Measurements from ENCODE around the gene FRMD1.

The FRMD1 gene

GRCh38 chr6:168007592-168008338 is 71.2 kb downstream of the FRMD1 start:
- DNase-seq (ENCODE audit: extremely low read depth, insufficient read length) = no peak
- Histone ChIP-seq H3K4me3 (replicated peaks; ENCODE audit: low read depth, low read length) (no peak overlapping the region), H3K36me3 (ENCODE audit: control insufficient read depth, insufficient read depth, low read length) (no peaks in the 10 kb centered on the region), H3K27me3 (replicated peaks; ENCODE audit: control insufficient read depth, insufficient read depth, low read length) (no peaks in the 10 kb centered on the region)
- TF ChIP-seq, protein P1, sequence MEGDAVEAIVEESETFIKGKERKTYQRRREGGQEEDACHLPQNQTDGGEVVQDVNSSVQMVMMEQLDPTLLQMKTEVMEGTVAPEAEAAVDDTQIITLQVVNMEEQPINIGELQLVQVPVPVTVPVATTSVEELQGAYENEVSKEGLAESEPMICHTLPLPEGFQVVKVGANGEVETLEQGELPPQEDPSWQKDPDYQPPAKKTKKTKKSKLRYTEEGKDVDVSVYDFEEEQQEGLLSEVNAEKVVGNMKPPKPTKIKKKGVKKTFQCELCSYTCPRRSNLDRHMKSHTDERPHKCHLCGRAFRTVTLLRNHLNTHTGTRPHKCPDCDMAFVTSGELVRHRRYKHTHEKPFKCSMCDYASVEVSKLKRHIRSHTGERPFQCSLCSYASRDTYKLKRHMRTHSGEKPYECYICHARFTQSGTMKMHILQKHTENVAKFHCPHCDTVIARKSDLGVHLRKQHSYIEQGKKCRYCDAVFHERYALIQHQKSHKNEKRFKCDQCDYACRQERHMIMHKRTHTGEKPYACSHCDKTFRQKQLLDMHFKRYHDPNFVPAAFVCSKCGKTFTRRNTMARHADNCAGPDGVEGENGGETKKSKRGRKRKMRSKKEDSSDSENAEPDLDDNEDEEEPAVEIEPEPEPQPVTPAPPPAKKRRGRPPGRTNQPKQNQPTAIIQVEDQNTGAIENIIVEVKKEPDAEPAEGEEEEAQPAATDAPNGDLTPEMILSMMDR (IDR thresholded peaks at IDR 0.05; ENCODE audit: insufficient read depth, low read length, poor library complexity, severe bottlenecking) = no peak

- TF ChIP-seq, protein P1 (IDR thresholded peaks at IDR 0.05; ENCODE audit: insufficient read depth, low read length, poor library complexity, severe bottlenecking) = no peak
- Histone ChIP-seq H3K36me3 (ENCODE audit: control insufficient read depth, insufficient read depth, low read length) (no peaks in the 10 kb centered on the region), H3K4me3 (replicated peaks; ENCODE audit: low read depth, low read length) (no peak overlapping the region), H3K27me3 (replicated peaks; ENCODE audit: control insufficient read depth, insufficient read depth, low read length) (no peaks in the 10 kb centered on the region)
- DNase-seq (ENCODE audit: extremely low read depth, insufficient read length) = no peak
Observed at GRCh38 chr6:168005796-168006195, 73.2 kb downstream of the FRMD1 start.

DNA sequence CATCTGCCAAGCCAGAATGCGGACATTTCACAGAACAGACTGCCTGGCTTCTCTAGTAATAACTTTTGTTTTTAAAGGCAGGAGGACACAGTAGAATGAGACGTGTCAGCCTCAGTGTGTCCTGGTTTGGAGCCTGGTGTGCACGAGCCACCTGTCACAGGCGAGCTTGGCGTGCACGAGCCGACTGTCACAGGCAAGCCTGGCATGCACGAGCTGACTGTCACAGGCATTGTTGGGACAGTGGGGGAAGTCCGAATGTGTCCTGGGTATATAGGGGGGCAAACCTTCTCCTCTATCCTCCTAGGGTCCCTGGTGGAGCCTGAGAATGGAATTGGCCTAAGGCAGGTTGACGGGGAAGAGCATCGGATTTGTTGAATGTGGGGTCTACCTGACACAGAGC is 74.1 kb downstream of the FRMD1 start:
- no peak for DNase-seq (ENCODE audit: extremely low read depth, insufficient read length)
- no peak overlapping the region for H3K4me3 ChIP-seq (replicated peaks; ENCODE audit: low read depth, low read length)
- H3K36me3 ChIP-seq (ENCODE audit: control insufficient read depth, insufficient read depth, low read length) = no peaks in the 10 kb centered on the region
- H3K27me3 ChIP-seq (replicated peaks; ENCODE audit: control insufficient read depth, insufficient read depth, low read length) = no peaks in the 10 kb centered on the region
- TF ChIP-seq, protein P1 (IDR thresholded peaks at IDR 0.05; ENCODE audit: insufficient read depth, low read length, poor library complexity, severe bottlenecking) = no peak

- H3K36me3 ChIP-seq (ENCODE audit: control insufficient read depth, insufficient read depth, low read length) = no peaks in the 10 kb centered on the region
- DNase-seq (ENCODE audit: extremely low read depth, insufficient read length) = no peak
- TF ChIP-seq, protein P1 (IDR thresholded peaks at IDR 0.05; ENCODE audit: insufficient read depth, low read length, poor library complexity, severe bottlenecking) = no peak
- H3K4me3 ChIP-seq (replicated peaks; ENCODE audit: low read depth, low read length) = no peak overlapping the region
- H3K27me3 ChIP-seq (replicated peaks; ENCODE audit: control insufficient read depth, insufficient read depth, low read length) = no peaks in the 10 kb centered on the region
Observed at GRCh38 chr6:168004023-168004422, 75.0 kb downstream of the FRMD1 start.
